Measurements from ENCODE around the gene STAT3. TPM values are rescaled to one million over a fixed set of nuclear protein-coding genes. Genes with fewer than 3 reads are reported as not detected.
A peak's percentile ranks its signal among the peaks of the same experiment; 100 is the strongest.

Gene STAT3
- polyA plus RNA-seq, 6 donors from 2014 or later = 89.8 to 112 (median 101) TPM

GRCh38 chr17:42345396-42346073 is 42.7 kb downstream of the STAT3 start:
- Mint-ChIP-seq H3K27ac (peak overlapping the region in 1 of 6 donors; percentile 45), H3K36me3 (peaks cover 15 to 25% of the 10 kb centered on the region in 2 donors), H3K4me1 (peaks cover 18 to 22% (median 18%) of the 10 kb centered on the region in 3 donors), H3K9me3 (no peaks in the 10 kb centered on the region), H3K27me3 (no peaks in the 10 kb centered on the region), H3K4me3 (no peak overlapping the region)
- no peak for DNase-seq
- no peak for ATAC-seq (ENCODE audit: low read depth in 2 of 2)

DNA sequence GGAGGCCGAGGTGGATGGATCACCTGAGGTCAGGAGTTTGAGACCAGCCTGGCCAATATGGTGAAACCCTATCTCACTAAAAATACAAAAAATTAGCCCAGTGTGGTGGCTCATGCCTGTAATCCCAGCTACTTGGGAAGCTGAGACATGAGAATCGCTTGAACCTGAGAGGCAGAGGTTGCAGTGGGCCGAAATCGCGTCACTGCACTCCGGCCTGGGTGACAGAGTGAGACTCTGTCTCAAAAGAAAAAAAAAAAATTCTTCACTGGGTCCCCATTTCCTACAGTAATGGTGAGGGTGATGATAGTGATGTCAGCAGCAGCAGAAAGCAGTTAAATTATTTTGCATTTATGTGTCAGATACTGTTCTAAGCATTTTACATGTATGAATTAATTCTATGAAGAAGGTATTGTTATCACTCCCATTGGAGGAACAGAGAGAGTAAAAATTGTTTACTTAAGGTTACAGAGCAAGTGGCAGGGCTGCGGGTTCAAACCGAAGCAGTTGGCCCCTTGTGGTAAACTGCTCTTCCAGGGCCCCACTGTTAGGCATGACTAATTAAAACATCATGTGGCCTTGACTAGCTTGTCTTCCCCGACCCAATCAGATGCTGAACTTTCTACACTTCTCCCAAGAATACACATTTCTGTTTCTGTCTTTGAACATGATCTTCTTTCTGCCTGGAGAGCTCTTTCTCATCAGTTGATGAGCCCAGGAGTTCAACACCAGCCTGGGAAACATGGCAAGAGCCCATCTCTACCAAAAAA is 45.8 kb downstream of the STAT3 start:
- no peak for DNase-seq
- Mint-ChIP-seq H3K36me3 (peaks cover 15 to 23% of the 10 kb centered on the region in 2 donors), H3K27ac (no peak overlapping the region), H3K9me3 (no peaks in the 10 kb centered on the region), H3K4me3 (no peak overlapping the region), H3K27me3 (no peaks in the 10 kb centered on the region), H3K4me1 (peaks cover 12 to 14% (median 12%) of the 10 kb centered on the region in 3 donors)
- no peak for ATAC-seq (ENCODE audit: low read depth in 2 of 2)

DNA sequence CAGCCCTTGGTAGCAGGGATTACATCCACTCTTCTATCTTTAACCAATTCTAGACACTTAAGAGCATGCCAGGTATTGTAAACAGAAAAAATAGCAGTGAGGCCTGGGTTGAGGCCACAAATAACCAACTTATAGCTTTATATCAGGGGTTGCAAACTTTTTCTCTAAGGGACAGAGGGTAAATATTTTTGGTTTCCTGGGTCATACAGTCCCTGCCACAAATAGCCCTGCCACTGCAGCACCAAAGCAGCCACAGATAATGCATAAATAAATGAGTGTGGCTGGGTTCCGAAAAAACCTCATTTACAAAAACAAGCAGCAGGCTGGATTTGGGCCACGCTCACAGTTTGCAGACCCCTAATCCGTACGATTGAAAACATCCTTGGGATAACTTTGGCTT is 46.7 kb downstream of the STAT3 start:
- no peak for ATAC-seq (ENCODE audit: low read depth in 2 of 2)
- Mint-ChIP-seq H3K27ac (no peak overlapping the region), H3K4me1 (peaks cover 9 to 13% (median 11%) of the 10 kb centered on the region in 3 donors), H3K36me3 (peaks cover 13 to 20% of the 10 kb centered on the region in 2 donors), H3K9me3 (no peaks in the 10 kb centered on the region), H3K27me3 (no peaks in the 10 kb centered on the region), H3K4me3 (no peak overlapping the region)
- DNase-seq = no peak

DNA sequence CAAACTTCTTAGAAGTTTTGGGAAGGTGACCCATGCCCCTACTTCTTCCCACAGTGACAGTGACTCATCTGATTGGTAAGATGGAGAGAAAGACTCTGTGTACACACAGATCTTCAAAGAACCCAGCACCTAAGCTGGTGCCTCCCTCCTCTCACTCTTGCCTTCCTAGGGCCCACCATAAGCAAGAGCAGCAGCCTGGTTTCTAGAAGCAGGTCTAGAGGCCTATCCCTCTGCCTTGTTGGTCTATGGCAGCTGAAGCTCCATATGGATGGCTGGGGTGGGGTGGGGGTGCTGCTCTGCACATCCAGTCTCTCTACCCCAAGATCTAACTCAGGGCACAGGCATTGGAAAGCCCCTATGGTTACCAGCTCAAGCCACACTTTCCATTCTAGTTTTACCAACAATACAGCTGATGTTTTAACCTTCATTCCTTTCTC is 47.5 kb downstream of the STAT3 start:
- Mint-ChIP-seq H3K9me3 (no peaks in the 10 kb centered on the region), H3K4me1 (peaks cover 9 to 13% (median 11%) of the 10 kb centered on the region in 3 donors), H3K36me3 (peaks cover 8 to 14% of the 10 kb centered on the region in 2 donors), H3K4me3 (no peak overlapping the region), H3K27ac (peak overlapping the region in 2 of 6 donors; percentile 20 to 92), H3K27me3 (no peaks in the 10 kb centered on the region)
- DNase-seq (no peak), ATAC-seq (ENCODE audit: low read depth in 2 of 2) (peak in 1 of 2 donors; percentile 28)

DNA sequence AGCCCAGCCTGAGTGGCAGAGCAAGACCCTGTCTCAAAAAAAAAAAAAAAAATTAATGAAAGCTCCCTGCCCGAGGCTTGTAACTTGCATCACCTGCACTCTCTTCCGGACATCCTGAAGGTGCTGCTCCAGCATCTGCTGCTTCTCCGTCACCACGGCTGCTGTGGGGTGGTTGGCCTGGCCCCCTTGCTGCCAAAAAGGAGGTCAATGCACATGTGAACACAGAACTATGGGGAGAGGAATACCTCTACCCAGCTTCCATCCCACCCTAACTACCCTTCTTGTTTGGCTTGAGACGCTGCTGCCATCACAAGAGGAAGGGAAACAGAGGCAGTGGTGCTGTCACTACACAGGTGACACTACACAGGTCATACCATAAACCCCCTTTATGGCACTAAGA is 49.0 kb downstream of the STAT3 start:
- ATAC-seq (ENCODE audit: low read depth in 2 of 2) = no peak
- peak overlapping the region in 2 of 6 donors; percentile 58 to 65 for H3K27ac Mint-ChIP-seq

DNA sequence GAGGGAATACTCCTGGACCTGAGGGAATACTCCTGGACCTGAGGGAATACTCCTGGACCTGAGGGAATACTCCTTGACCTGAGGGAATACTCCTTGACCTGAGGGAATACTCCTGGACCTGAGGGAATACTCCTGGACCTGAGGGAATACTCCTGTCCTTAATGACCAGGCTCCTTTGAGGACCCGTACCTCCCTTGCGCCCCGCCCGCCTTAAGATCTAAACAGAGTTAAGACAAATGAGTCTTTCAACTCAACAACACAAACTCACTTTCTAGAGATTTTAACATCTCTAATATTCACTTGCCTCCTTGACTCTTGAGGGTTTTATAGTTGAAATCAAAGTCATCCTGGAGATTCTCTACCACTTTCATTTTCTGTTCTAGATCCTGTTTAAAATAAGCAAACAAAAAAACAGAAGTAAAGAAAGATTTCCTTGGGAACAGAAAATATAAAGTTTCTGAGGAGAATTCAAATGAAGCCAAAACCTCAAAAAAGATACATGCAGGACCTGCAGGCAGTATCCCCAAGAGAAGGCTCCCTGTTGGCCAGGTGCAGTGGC is 49.7 kb downstream of the STAT3 start:
- no peak for DNase-seq
- H3K9me3 Mint-ChIP-seq = no peaks in the 10 kb centered on the region
- ATAC-seq (ENCODE audit: low read depth in 2 of 2) = no peak
- peak overlapping the region in 3 of 6 donors; percentile 25 to 76 (median 59) for H3K27ac Mint-ChIP-seq
- H3K4me1 Mint-ChIP-seq = peaks cover 9 to 13% (median 11%) of the 10 kb centered on the region in 3 donors
- H3K27me3 Mint-ChIP-seq = no peaks in the 10 kb centered on the region
- H3K36me3 Mint-ChIP-seq = peaks cover 8 to 14% of the 10 kb centered on the region in 2 donors
- no peak overlapping the region for H3K4me3 Mint-ChIP-seq

More for the DNA sequence above, 49.0 kb downstream of the STAT3 start:
- Mint-ChIP-seq H3K27me3 (no peaks in the 10 kb centered on the region), H3K9me3 (no peaks in the 10 kb centered on the region), H3K4me1 (peaks cover 9 to 13% (median 11%) of the 10 kb centered on the region in 3 donors), H3K4me3 (peak overlapping the region in 1 of 8 donors; percentile 60), H3K36me3 (peaks cover 8% of the 10 kb centered on the region in 2 donors)
- DNase-seq = no peak

DNA sequence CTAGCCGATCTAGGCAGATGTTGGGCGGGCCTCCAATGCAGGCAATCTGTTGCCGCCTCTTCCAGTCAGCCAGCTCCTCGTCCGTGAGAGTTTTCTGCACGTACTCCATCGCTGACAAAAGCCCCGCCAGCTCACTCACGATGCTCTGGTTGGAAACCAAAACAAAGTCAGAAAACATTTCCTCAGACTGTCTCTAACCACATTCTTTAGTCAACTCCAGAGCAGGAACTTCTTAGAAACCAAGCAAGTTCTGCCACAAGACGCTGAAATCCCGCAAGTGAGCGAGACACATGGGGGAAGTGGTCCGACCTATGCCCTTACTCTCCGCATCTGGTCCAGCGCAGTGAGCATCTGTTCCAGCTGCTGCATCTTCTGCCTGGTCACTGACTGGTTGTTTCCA is 50.8 kb downstream of the STAT3 start:
- Mint-ChIP-seq H3K4me3 (no peak overlapping the region), H3K9me3 (no peaks in the 10 kb centered on the region), H3K4me1 (peaks cover 9 to 11% (median 10%) of the 10 kb centered on the region in 3 donors), H3K27me3 (no peaks in the 10 kb centered on the region), H3K36me3 (peaks cover 8 to 12% of the 10 kb centered on the region in 2 donors), H3K27ac (peak overlapping the region in 1 of 6 donors; percentile 50)
- ATAC-seq (ENCODE audit: low read depth in 2 of 2) (peak in 1 of 2 donors; percentile 20), DNase-seq (no peak)

DNA sequence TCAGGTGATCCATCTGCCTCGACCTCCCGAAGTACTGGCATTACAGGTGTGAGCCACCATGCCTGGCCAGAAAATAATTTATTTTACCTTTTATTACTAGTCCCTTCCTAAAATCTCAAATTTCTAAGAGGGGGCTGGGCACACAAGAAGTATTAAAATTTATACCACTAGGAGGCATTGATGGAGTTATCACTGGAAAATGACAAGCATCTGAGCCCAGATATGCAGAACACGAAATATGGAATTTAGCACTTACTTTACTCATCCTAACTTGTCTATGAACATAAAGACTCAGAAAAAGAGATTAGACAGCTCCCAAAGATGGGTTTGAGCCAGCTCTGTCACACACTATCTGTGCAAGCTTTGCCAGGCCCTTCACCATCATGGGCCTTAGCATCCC is 53.6 kb downstream of the STAT3 start:
- H3K4me1 Mint-ChIP-seq = peaks cover 0 to 4% (median 3%) of the 10 kb centered on the region in 3 donors
- H3K9me3 Mint-ChIP-seq = no peaks in the 10 kb centered on the region
- H3K4me3 Mint-ChIP-seq = no peak overlapping the region
- peaks cover 6 to 10% of the 10 kb centered on the region in 2 donors for H3K36me3 Mint-ChIP-seq
- no peak overlapping the region for H3K27ac Mint-ChIP-seq
- ATAC-seq (ENCODE audit: low read depth in 2 of 2) (no peak), DNase-seq (no peak)
- H3K27me3 Mint-ChIP-seq = no peaks in the 10 kb centered on the region

DNA sequence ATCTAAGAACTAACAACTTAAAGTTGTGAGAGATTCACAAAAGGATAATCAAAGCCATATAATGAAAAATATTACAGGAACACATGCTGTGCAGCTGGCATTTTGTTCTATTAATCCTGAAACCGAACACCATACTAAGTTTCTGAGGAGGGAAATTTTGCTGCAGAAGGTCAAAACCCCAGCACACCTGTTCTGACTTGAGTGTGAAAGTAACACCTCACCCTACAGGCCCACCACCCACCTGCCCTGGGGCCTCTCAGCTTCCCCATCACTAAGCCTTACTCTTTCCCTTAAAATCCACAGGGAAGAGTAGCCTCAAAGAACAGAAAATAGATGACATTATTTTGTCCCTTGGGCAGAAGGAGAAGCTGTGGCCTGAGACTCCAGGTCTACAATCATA is 55.2 kb downstream of the STAT3 start:
- H3K9me3 Mint-ChIP-seq = no peaks in the 10 kb centered on the region
- peak overlapping the region in 1 of 6 donors; percentile 52 for H3K27ac Mint-ChIP-seq
- peaks cover 6 to 10% of the 10 kb centered on the region in 2 donors for H3K36me3 Mint-ChIP-seq
- H3K4me1 Mint-ChIP-seq = no peaks in the 10 kb centered on the region
- H3K27me3 Mint-ChIP-seq = no peaks in the 10 kb centered on the region
- DNase-seq (no peak), ATAC-seq (ENCODE audit: low read depth in 2 of 2) (no peak)
- H3K4me3 Mint-ChIP-seq = no peak overlapping the region

- Mint-ChIP-seq H3K27ac (peak overlapping the region in 2 of 6 donors; percentile 33 to 54), H3K27me3 (no peaks in the 10 kb centered on the region), H3K4me1 (no peaks in the 10 kb centered on the region), H3K36me3 (peaks cover 6 to 10% of the 10 kb centered on the region in 2 donors), H3K9me3 (no peaks in the 10 kb centered on the region), H3K4me3 (no peak overlapping the region)
- ATAC-seq (ENCODE audit: low read depth in 2 of 2) (no peak), DNase-seq (no peak)
Observed at GRCh38 chr17:42329025-42329976, 58.9 kb downstream of the STAT3 start.

GRCh38 chr17:42325026-42325425 is 63.2 kb downstream of the STAT3 start:
- Mint-ChIP-seq H3K36me3 (no peaks in the 10 kb centered on the region), H3K27ac (peak overlapping the region in 1 of 6 donors; percentile 15), H3K4me1 (peaks cover 10 to 32% (median 10%) of the 10 kb centered on the region in 3 donors), H3K4me3 (no peak overlapping the region), H3K9me3 (no peaks in the 10 kb centered on the region), H3K27me3 (no peaks in the 10 kb centered on the region)
- DNase-seq (no peak), ATAC-seq (ENCODE audit: low read depth in 2 of 2) (no peak)

DNA sequence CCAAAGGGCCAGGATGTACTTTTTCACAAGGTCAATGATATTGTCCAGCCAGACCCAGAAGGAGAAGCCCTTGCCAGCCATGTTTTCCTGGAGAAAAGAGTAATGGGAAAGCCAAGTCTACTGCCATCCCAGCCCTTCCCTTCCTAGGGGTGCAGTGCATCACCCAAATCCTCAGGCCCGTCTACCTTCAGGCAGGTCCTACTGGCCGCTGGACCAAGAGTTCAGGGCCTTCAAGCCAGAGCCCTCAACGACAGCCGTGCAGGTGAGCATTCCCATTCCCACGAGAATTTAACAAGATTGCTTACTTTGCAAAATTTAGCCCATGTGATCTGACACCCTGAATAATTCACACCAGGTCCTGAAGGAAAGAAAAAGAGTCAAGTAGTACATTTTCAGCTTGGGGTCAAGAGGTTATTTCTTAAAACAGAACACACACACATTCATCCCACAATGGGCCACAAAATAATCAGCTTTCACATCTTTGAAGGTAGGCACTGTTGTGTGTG is 64.9 kb downstream of the STAT3 start:
- no peaks in the 10 kb centered on the region for H3K36me3 Mint-ChIP-seq
- H3K27me3 Mint-ChIP-seq = no peaks in the 10 kb centered on the region
- no peak for DNase-seq
- peaks cover 16 to 48% (median 17%) of the 10 kb centered on the region in 3 donors for H3K4me1 Mint-ChIP-seq
- H3K27ac Mint-ChIP-seq = peak overlapping the region in 4 of 6 donors; percentile 82 to 89 (median 86)
- no peak for ATAC-seq (ENCODE audit: low read depth in 2 of 2)
- H3K4me3 Mint-ChIP-seq = no peak overlapping the region
- H3K9me3 Mint-ChIP-seq = no peaks in the 10 kb centered on the region
